Epidermal melanocyte (primary cell): ENCODE results near the gene AP1S2.

Source experiments
- DNase-seq: peaks from one replicate; pipeline ENCODE4 v3.0.0; 2011; ENCODE audit warnings: low spot score; ENCODE audit not compliant: insufficient read length

The AP1S2 gene

GRCh38 chrX:15812192-15812938 lies 42.2 kb downstream of the AP1S2 start:
- no peak for DNase-seq

DNA sequence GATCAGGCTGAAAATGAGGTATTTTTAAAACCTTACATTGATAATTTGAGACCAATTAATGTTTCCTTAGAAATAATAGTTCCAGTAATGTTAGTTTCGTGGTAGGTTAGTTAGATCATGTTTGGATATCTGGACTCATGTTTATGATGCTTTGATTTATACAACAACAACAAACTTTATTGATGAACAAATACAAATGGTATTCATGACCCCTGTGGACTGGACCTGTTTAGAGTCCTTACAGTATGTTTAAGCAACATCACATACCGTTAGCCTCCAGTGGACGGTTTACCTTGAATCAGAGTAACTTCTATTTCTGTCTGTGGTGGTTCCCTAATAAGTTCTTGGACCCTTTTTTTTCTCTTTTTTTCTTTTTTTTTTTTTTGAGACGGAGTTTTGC lies 46.4 kb downstream of the AP1S2 start:
- DNase-seq = no peak

- no peak for DNase-seq
Measured at GRCh38 chrX:15804563-15804962, 50.0 kb downstream of the AP1S2 start.

GRCh38 chrX:15797707-15798106 lies 56.9 kb downstream of the AP1S2 start:
- DNase-seq = no peak

GRCh38 chrX:15790769-15791290 lies 63.8 kb downstream of the AP1S2 start:
- no peak for DNase-seq

GRCh38 chrX:15789979-15790768 lies 64.4 kb downstream of the AP1S2 start, which contains the start of gene ZRSR2:
TSS of gene ZRSR2 (plus strand) at chrX:15790484. CDS start at chrX:15790496, 12 bp downstream.
- peak; percentile 53 for DNase-seq

DNA sequence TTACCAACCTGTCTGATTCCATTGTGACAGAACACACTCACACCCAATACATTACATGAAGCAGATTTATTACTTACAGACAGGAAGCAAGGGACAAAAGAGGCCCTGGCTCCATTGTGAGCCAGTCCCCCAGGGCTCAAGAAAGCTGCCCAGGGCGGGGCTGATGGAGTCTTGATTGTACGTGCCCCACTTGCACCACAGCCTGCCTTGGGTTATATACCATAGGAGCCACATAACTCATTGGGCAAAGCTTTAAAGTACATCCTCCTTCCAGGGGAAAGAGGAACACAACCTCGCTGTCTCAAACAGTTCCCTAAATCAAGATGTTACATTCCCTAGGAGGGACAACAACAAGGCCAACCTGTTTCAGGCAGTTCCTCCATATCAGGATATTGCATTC lies 67.7 kb downstream of the AP1S2 start:
- DNase-seq = no peak

DNA sequence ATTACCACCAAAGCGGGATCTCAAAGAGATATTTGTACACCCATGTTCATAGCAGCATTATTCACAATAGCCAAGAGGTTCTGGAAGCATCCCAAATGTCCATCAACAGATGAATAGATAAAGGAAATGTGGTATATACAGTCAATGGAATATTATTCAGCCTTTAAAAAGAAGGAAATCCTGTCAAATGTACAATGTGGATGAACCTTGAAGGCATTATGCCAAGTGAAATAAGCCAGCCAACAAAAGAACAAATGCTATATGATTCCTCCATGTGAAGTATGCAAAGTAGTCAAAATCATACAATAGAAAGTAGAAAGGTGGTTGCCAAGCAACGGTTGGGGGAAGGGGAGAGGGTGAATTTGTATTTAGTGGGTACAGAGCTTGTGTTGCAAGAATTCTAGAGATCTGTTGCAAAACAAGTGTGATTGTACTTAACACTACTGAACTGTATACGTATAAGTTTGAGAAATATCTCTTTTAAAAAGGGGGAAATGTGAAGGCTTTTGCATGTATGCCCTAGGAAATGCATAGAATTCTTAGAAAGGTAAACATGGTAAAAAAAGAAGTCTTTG lies 69.3 kb downstream of the AP1S2 start:
- no peak for DNase-seq

- no peak for DNase-seq
Measured at GRCh38 chrX:15781961-15782699, 72.5 kb downstream of the AP1S2 start.
